Measurements from ENCODE around the gene HTD2.
"Not testable (repeated sequence)": the region's sequence is repeated elsewhere in the genome, so short reads cannot be mapped to it uniquely, and the experiment has no call there.

Gene HTD2

DNA sequence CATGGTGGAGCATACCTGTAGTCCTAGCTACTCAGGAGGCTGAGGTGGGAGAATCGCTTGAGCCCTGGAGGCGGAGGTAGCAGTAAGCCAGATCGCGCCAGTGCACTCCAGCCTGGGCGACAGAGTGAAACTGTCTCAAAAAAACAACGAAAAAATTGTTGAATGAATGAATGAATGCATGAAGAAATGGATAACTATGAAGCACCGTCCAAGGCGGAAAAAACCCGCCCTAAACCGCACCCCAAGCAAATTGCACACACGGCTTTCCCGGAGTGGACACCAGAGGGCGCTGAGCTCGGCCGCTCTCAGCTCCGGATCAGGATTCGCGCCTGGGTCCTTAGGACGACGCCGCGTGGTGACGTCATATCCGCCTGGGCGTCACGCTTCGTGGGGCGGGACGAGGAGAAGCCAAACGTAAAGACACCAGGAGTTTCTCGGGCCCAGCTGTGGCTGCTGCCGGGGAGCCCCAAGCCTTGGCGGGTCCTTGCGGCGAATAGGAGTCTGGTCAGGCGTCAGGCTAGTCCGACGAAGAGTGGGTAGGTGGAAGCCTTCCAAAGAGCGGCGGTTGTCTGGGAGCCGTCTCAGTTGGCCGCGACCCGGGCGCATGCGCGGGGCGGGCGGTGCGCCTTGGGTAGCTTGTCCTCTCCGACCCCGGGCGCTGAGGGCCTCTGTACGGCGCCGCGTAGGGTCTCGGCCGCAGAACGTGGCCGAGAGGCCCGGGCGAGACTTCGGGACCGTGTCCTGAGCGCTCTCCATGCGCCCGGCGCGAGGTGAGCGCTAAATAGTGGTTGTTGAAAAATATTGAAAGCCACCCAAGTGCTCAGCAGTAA is at the start of gene HTD2, which contains the start of gene RPP14:
HTD2 (plus strand) TSS at position 639 of the 830 bp plus-strand sequence. CDS start 11,094 bp downstream, outside the sequence.
RPP14 (plus strand) TSS at position 364 of the 830 bp plus-strand sequence. CDS start 4,085 bp downstream, outside the sequence.
- DNase-seq: peak; percentile 96

DNA sequence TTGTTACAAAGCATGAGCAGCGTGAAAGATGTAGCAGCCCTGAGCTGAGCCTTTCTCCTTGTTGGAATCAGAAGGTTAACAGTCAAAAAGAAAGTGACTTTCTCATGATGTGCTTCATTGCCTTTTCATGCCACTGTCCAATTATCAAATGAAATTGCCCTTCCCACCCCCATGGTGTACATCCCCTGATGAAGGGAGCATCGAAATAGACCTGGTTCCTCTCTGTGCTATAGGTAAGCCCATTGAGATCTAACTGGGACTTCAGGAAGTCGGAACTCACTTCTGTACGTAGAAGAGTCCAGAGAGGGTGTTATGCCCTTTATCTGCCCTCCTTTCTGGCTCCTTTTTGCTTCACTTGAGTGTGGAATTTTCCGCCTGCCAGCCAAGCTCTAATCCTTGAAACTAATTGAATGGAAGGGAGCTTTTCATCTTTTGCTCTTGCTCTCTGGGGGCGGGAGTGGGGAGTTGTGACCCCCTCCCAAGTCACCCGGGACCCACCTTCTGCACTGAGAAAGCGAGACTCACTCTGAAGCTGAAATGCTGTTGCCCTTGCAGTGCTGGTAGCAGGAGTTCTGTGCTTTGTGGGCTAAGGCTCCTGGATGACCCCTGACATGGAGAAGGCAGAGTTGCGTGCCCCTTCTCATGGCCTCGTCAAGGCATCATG is 47.8 kb upstream of the HTD2 start:
- DNase-seq: no peak

DNA sequence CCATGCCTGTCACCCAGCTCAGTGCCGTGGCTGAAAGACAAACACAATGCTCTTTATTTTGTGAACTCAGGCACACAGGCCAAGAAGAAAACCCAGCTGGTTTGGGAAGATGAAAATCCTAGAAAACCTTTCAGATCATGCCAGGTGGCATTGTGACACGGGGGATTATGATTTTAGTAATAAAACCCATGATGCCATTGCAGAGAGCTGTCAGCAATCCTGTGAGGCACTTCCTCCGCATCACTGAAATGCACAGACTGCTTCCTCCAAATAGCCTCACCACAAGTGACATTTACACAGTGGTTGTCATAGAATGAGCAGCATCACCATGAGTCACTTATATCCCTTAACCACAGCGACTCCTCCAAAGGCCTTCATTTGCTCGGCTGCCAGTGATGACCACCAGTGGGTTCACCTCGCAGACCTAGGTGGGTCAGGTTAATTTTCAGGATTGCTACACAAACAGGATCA is 46.0 kb upstream of the HTD2 start:
- DNase-seq: peak; percentile 25

DNA sequence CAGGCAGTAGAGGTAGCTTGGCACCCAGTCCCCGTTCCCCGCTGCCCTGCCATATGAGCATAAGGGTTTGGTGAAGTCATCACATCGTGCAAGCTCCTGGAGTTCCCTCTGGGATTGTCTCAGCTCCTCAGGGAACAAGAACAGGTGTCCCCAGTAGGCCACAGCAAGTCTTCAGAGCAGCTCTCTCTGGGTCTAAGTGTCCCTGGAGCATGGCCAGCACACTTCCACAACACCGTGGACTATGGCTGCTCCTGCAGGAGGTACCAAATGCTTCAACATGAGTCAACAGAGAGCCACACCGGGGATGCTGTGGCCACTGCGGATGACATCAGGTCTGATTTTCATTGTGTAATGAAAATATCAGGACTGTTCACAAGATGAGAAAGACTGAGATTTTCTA is 45.6 kb upstream of the HTD2 start:
- DNase-seq: no peak

DNA sequence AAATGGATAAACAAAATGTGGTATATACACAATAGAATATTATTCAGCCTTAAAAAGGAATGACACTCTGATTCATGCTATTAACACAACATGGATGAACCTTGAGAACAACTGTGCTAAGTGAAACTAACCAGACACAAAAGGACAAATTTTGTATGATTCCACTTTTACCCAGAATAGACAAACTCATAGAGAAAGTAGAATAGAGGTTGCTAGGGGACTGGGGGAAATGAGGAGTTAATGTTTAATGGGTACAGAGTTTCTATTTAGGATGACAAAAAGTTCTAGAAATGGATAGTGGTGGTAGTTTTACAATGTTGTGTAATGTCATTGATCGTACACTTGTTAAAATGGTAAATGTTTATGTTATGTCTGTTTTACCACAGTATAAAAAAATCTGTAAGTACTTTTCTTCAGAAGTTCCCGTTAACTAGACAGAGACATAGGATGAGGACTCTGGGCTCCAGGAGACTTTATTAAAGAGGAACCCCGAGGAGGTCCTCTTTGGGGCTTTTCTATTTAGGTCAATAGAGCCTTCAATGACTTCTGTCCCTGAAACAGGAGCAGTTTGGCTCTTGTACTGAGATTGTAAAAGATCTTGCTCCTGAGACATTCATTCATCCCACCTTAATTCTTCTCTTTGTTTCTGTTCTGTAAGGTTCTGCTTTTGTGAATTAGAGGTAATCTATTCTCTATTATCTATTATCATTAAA is 44.2 kb upstream of the HTD2 start:
- DNase-seq: no peak

DNA sequence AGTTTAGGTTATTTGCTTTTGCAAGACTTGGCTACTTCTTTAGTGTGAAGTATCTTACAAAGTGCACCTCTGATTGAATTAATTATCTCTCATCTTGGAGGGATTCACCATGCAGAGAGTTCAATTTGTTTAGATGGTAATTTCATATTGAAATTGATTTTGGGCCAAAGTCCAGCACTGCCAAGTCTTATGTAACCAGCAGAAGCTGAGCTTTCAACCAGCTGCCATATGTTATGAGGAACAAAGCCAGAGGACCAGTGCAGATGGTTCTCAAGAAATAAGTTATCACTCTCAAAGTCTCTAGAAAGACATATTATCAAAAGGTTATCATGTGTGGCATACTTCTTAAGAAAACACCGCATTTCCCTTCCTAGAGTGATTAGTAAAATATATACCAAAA is 39.7 kb upstream of the HTD2 start:
- DNase-seq: no peak

DNA sequence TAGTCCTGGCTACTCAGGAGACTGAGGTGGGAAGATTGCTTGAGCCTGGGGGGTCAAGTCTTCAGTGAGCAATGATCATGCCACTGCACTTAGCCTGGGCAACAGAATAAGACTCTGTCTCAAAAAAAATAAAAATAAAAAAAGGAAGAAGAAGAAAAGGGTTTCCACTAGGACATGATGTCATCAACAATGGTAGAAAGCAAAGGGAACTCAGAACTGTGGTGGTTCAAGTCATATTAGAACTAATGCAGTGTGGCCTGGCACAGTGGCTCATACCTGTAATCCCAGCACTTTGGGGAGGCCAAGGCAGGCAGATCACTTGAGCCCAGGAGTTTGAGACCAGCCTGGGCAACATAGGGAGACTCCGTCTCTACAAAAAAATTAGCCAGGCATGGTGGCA is 38.8 kb upstream of the HTD2 start:
- DNase-seq: not testable (repeated sequence)

DNA sequence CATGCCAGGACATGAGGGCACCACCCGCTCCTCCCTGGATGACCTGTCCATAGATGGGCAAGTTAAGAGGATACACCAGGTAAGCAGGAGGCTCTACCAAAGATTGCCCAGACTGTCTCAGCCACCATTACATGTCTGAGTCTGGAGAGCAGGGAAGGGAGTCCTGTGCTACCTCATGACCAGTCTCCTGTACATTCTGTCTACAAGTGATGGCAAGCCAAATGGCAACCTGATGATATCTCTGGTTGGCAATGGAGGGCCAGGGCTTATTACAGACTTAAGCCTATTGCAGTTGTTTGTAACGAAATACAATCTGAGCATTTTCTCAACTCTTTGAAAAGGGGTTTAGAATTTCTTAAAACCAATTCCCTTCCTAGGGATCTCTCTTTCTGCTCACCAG is 37.0 kb upstream of the HTD2 start:
- DNase-seq: no peak

DNA sequence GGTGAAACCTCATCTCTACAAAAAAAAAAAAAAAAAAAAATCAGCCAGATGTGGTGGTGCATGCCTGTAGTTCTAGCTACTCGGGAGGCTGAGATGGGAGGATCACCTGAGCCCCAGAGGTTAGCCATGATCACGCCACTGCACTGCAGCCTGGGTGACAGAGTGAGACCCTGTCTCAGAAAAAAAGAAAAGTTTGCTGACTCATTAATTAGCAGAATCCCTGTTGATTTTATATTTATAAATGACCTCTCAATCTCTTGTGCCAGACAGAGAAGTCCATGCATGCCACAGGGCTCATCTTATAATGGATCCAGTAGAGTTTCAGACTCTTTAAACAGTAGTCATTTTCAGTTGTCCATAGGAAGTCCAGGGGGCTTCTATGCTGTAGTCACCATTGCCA is 35.8 kb upstream of the HTD2 start:
- no peak for DNase-seq

DNA sequence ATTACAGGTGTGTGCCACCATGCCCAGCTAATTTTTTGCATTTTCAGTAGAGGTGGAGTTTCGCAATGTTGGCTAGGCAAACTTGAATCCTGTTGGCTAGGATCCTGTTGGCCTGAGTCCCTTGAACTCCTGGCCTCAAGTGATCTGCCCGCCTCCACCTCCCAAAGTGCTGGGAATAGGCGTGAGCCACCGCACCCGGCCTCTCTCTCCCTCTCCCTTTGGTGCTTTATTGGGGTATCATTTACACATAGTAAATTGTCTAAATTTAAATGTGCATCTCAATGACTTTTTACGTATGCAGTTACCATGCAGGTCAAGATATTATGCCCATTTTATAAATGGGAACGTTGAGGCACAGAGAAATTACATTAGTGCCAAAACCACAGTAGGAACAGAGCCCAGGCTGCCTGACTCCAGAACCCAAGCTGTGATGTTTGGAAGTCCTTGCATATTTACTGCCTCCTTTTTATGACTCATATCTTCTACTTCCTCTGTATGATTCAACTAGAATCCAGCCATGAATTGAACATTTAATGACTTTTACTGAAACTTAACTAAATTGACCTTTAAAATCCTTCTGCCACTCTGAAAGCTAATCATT is 34.3 kb upstream of the HTD2 start:
- no peak for DNase-seq

DNA sequence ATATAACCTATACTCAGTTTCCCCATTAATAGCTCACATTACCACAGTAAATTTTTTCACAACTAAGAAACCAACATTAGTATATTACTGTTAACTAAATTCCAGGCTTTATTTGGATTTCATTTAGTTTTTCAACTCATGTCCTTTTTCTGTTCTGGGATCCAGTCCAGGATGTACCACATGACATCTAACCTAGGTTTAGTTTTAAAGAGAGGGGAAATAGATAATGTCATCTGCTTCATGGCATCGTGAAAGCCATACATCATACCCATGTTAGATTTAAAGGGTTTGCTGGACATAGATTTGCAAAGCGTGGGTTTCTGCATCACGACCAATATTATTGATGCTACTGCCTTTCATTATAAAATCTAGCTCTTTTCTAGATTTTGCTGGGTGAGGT is 33.4 kb upstream of the HTD2 start:
- no peak for DNase-seq

DNA sequence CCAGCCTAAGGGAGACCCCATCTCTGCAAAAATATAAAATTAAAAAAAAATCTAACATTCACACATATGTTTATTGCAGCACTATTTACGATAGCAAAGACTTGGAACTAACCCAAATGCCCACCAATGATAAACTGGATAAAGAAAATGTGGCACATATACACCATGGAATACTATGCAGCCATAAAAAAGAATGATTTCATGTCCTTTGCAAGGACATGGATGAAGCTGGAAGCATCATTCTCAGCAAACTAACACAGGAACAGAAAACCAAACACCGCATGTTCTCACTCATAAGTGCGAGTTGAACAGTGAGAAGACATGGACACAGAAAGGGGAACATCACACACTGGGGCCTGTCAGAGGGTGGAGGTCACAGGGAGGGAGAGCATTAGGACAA is 33.0 kb upstream of the HTD2 start:
- not testable (repeated sequence) for DNase-seq

DNA sequence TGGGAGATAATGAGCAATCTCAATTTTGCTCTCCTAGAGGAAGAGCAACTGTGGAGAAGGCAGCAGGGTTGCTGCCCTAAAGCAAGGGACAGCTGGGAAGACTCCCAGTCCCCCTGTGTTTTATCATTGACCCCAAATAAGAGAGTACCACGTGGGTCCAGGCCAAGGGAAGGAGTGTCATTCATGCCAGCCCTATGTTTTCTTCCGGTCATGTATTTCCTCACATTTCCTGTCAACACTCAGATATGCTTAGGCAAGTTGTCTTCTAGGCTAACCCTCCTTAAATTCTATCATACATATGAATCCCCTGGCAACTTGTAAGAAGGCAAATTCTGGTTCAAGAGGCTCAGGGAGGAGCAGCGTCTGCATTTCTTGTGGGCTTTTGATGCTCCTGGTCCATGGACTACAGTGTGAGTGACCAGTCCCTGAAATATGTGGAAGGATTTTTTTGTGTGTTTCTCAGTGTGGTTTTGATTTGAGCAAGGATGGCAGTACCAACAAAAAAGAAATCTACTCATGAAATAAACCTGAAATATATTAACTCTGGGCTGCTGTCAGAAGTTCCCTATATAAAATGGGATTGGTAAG is 32.2 kb upstream of the HTD2 start:
- DNase-seq: no peak

DNA sequence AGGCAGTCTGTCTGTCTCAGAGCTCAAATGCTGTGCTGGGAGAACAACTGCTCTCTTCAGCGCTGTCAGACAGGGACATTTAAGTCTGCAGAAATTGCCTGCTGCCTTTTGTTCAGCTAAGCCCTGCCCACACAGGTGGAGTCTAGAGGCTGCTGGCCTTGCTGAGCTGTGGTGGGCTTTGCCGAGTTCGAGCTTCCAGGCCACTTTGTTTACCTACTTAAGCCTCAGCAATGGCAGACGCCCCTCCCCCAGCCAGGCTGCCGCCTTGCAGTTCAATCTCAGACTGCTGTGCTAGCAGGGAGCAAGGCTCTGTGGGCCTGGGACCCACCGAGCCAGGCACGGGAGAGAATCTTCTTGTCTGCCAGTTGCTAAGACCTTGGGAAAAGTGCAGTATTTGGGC is 25.3 kb upstream of the HTD2 start:
- no peak for DNase-seq

DNA sequence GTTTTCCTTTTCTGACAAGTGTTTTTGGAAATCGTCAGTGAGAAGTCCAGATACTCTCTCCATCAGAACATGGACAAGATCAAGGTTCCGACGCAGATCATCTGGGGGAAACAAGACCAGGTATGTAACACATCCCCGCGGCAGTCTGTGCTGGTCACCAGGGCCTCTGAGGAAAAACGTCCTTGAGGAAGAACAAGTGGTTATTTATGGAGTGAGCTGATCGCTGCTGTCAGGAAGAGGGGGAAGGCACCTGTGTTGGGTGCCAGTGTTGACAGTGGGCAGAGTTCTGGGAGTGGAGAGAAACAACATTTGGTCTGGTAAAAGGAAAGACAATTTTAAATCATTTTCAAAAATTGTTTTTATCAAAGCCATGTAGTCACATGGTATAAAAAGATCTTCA is 21.0 kb upstream of the HTD2 start:
- DNase-seq: no peak

DNA sequence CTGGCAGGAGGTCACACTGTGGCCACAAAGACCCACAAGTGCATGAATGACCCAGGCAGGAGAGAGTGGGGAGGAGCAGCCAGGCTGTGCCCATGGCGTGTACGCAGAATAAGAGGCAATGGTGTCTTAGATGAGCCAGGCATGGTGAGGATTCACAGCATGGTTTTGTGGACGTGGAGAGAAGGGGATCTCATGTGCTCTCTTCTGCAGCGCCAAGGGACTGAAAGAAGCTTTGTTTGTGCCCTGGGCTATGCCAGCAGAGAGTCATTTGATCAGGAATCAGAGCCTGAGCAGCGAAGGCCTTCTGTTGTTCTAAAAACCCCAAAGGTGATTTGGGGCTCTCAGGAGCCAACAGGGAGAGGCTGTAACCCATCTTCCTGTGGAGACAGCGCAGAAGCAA is 19.0 kb upstream of the HTD2 start:
- peak; percentile 80 for DNase-seq

DNA sequence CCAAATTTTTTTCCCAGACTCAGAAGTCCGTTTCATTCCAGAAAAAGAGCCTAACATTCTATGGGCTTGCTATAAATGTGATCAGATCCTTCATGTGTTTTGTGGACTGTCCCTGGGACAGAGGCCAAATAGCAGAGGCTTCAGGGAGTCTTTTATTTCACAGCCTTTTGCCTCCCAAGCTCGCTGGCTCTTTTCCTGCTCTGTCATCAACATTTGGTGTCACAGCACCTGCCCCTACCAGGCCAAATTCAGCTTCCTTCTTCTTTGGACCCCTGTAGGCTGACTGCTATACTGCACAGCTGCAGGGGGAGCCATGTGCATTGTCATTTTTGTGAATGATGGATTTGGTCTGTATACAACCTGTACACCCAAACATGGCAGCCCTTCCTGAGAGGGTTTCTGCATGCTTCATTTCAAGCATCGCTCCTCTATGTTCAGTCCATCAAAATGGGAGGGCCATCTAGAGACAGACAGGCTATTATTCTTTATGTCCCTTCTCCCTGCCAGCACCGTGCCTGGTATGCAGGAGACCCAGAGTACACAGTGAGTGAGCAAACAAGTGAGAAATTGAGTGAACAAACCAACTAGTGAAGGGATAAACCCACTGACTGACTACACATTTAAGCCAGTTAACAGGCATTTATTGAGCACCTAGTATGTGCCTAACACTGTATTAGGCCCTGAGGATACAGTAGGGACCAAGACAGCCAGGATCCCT is 18.1 kb upstream of the HTD2 start:
- DNase-seq: peak; percentile 29

DNA sequence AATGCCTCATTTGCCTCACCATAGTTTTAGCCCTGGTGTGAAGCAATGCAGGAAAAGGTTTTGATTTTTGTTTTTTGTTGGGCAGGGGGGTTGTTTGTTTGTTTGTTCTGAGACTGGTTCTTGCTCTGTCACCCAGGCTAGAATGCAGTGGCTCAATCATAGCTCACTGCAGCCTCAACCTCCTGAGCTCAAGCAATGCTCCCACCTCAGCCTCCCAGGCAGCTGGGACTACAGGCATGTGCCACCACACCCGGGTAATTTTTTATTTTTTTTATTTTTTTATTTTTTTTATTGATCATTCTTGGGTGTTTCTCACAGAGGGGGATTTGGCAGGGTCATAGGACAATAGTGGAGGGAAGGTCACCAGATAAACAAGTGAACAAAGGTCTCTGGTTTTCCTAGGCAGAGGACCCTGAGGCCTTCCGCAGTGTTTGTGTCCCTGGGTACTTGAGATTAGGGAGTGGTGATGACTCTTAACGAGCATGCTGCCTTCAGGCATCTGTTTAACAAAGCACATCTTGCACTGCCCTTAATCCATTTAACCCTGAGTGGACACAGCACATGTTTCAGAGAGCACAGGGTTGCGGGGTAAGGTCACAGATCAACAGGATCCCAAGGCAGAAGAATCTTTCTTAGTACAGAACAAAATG is 17.2 kb upstream of the HTD2 start:
- DNase-seq: not testable (repeated sequence)

DNA sequence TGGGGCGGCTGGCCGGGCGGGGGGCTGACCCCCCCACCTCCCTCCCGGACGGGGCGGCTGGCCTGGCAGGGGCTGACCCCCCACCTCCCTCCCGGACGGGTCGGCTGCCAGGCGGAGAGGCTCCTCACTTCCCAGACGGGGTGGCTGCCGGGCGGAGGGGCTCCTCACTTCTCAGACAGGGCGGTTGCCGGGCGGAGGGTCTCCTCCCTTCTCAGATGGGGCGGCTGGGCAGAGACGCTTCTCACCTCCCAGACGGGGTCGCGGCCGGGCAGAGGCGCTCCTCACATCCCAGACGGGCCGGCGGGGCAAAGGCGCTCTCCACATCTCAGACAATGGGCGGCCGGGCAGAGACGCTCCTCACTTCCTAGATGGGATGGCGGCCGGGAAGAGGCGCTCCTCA is 15.9 kb upstream of the HTD2 start:
- not testable (repeated sequence) for DNase-seq

DNA sequence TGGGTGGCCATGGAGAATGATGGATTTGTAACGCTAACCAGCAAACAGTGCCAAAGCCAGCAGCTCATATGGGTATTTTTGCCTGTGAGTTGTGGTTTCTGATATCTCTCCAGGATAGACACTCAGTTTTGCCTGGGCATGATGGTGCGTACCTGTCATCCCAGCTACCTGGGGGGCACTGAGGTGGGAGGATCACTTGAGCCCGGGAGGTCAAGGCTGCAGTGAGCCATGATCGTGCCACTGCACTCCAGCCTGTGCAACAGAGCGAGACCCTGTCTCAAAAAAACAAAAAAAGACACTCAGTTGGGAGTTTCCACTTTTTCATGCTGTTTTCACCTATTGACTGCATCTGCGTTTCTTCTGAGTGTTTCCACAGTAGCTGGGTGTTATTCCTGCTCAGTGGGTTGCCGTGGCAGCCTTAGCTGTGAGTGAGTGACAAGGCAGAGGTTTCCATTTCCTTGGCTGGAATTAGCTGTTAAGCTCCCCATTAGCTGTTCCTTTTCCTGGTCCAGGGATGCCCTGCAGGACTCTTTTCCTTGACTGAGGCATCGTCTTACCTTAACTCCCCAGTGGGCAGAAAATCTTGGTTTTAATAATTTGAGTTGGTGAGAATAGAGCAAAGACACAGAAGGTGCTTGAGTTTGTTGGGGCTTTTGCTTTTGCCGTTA is 14.5 kb upstream of the HTD2 start:
- DNase-seq: no peak

DNA sequence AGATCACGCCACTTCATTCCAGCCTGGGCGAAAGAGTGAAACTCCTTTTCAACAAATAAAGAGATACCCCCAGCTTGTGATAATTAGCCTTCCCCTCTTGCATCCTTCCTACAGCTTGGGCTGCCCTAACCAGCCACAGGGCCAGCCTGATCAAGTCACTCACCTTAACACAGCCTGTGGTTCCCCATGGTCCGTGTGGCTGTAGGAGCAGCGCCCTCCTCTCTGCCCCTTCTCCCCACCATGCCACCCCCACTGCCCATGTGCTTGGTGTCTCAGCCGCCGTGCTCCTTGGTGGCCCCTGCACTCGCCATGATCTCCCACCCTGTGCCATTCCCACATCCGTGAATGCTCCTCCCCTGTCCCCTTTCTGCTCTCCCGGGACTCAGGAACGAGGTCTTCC is 13.5 kb upstream of the HTD2 start:
- DNase-seq: no peak

All from midbrain (tissue), 1 donor.